Nucleus accumbens (tissue), 56 donors: ENCODE results near the gene CDC42BPG.

ENCODE experiments used
- DNase-seq, 56 donors: peaks; one replicate each; lab custom pipeline; 2025; lab: John Stamatoyannopoulos, UW

Gene CDC42BPG

GRCh38 chr11:64867748-64868462 is 23.5 kb upstream of the CDC42BPG start:
- DNase-seq, result peak in 2 of 56 donors; percentile 25 to 29

GRCh38 chr11:64866173-64866491 is 21.7 kb upstream of the CDC42BPG start:
- no peak for DNase-seq

GRCh38 chr11:64865286-64866172 is 21.1 kb upstream of the CDC42BPG start:
- no peak for DNase-seq

- peak in 7 of 56 donors; percentile 19 to 59 (median 41) for DNase-seq
These were observed 20.2 kb upstream of the CDC42BPG start for GRCh38 chr11:64864473-64865285.

- DNase-seq, result peak in 2 of 56 donors; percentile 43 to 59
These were observed 19.7 kb upstream of the CDC42BPG start for GRCh38 chr11:64864135-64864472.

- DNase-seq, result peak in 12 of 56 donors; percentile 12 to 47 (median 31)
These were observed 19.1 kb upstream of the CDC42BPG start for GRCh38 chr11:64863391-64864060.

- DNase-seq, result peak in 1 of 56 donors; percentile 20
These were observed 18.5 kb upstream of the CDC42BPG start for GRCh38 chr11:64862987-64863390.

- no peak for DNase-seq
These were observed 16.9 kb upstream of the CDC42BPG start for GRCh38 chr11:64861227-64861975.

GRCh38 chr11:64859542-64860414 is 15.3 kb upstream of the CDC42BPG start:
- no peak for DNase-seq

GRCh38 chr11:64858467-64859263 is 14.2 kb upstream of the CDC42BPG start:
- DNase-seq, result no peak

GRCh38 chr11:64857485-64857884 is 13.0 kb upstream of the CDC42BPG start:
- no peak for DNase-seq

- DNase-seq, result peak in 21 of 56 donors; percentile 10 to 61 (median 32)
These were observed 12.2 kb upstream of the CDC42BPG start for GRCh38 chr11:64856382-64857227.

GRCh38 chr11:64855596-64856304 is 11.3 kb upstream of the CDC42BPG start:
- no peak for DNase-seq

- DNase-seq, result peak in 3 of 56 donors; percentile 16 to 66 (median 22)
These were observed 10.4 kb upstream of the CDC42BPG start for GRCh38 chr11:64854534-64855502.

GRCh38 chr11:64854157-64854533 is 9.7 kb upstream of the CDC42BPG start:
- DNase-seq, result no peak
